Activated CD8-positive, alpha-beta T cell treated with anti-CD3 and anti-CD28 coated beads for 36 hours (primary cell): ENCODE results near the gene PTPRN2. TPM values are rescaled to one million over a fixed set of nuclear protein-coding genes. Genes with fewer than 3 reads are reported as not detected.

ENCODE experiments used
- ATAC-seq: fragments of 200-7000 bp; cut with Tn5 transposase; one replicate; pipeline ENCODE4 v1.10.0; 2021; ENCODE audit warnings: mild to moderate bottlenecking, moderate library complexity
- CTCF ChIA-PET: fragments of 350-600 bp; sonication (Branson Sonifier 250); formaldehyde crosslinking; loops from one replicate; lab custom pipeline; 2021; ENCODE audit warnings: antibody characterized with exemption; lab: Charles Lee
- POLR2A ChIA-PET: fragments of 350-600 bp; sonication (Branson Sonifier 250); formaldehyde crosslinking; loops from one replicate; lab custom pipeline; 2021; ENCODE audit warnings: antibody characterized with exemption; lab: Charles Lee
- DNase-seq: peaks from one replicate; pipeline ENCODE4 v3.0.0-alpha.2; 2020
- H3K27ac Mint-ChIP-seq: one replicate; pipeline ENCODE4 v1.8.0; 2021; ENCODE audit warnings: mild to moderate bottlenecking, mixed read lengths
- H3K27me3 Mint-ChIP-seq: one replicate; pipeline ENCODE4 v1.8.0; 2021; ENCODE audit warnings: mixed read lengths
- H3K36me3 Mint-ChIP-seq: one replicate; pipeline ENCODE4 v1.8.0; 2021; ENCODE audit warnings: low read depth, mixed read lengths
- H3K4me1 Mint-ChIP-seq: one replicate; pipeline ENCODE4 v1.8.0; 2021; ENCODE audit warnings: low read depth, mixed read lengths
- H3K4me3 Mint-ChIP-seq: one replicate; pipeline ENCODE4 v1.8.0; 2021; ENCODE audit warnings: mild to moderate bottlenecking, moderate library complexity, mixed read lengths
- H3K9me3 Mint-ChIP-seq: one replicate; pipeline ENCODE4 v1.8.0; 2021; ENCODE audit warnings: mixed read lengths
- intact Hi-C: fragments of 100-400 bp; cut with micrococcal nuclease; formaldehyde crosslinking; loops from one replicate; pipeline ENCODE4 v1.10.0; 2022
- total RNA-seq, 2 experiments: library from RNA; stranded (reverse); gene quantifications; one replicate each; pipeline ENCODE4 v1.2.3, GENCODE V29; 2021
- TF ChIP-seq, protein P1 (sequence below): fragments of 200-600 bp; IDR thresholded peaks from one replicate; pipeline ENCODE4 v1.8.0; 2022; ENCODE audit warnings: antibody characterized with exemption, mild to moderate bottlenecking

The PTPRN2 gene
- total RNA-seq, 2 experiments from 2014 or later, result 0.49 to 0.65 TPM

DNA sequence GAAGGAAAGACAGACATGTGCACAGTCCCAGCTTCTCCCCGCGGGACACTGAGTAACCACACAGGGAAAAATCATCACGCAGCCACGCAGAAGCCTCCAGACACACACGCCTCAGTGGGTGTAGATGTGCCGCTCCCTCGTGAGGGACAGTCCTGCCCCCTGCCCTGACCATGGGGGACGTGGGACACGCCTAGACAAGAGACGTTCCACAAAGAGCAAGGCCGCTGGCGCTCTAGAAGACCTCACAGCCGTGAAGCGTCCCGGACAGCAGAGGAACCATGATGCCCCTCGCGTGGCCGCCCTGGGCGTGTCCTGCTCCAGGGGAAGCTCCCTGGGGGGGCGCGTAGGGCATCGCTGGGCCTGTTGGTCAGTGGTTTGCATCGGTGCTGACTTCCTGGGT, 1040.0 kb downstream of the PTPRN2 start:
- Mint-ChIP-seq H3K27me3 (no peaks in the 10 kb centered on the region), H3K9me3 (no peaks in the 10 kb centered on the region), H3K36me3 (no peaks in the 10 kb centered on the region), H3K4me3 (no peak overlapping the region), H3K4me1 (no peaks in the 10 kb centered on the region), H3K27ac (no peak overlapping the region)
- ChIA-PET POLR2A (no interaction called here), CTCF (no interaction called here)
- ATAC-seq (no peak), DNase-seq (no peak)
- intact Hi-C loops, result no loop called here
- TF ChIP-seq, protein P1, sequence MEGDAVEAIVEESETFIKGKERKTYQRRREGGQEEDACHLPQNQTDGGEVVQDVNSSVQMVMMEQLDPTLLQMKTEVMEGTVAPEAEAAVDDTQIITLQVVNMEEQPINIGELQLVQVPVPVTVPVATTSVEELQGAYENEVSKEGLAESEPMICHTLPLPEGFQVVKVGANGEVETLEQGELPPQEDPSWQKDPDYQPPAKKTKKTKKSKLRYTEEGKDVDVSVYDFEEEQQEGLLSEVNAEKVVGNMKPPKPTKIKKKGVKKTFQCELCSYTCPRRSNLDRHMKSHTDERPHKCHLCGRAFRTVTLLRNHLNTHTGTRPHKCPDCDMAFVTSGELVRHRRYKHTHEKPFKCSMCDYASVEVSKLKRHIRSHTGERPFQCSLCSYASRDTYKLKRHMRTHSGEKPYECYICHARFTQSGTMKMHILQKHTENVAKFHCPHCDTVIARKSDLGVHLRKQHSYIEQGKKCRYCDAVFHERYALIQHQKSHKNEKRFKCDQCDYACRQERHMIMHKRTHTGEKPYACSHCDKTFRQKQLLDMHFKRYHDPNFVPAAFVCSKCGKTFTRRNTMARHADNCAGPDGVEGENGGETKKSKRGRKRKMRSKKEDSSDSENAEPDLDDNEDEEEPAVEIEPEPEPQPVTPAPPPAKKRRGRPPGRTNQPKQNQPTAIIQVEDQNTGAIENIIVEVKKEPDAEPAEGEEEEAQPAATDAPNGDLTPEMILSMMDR, result no peak

DNA sequence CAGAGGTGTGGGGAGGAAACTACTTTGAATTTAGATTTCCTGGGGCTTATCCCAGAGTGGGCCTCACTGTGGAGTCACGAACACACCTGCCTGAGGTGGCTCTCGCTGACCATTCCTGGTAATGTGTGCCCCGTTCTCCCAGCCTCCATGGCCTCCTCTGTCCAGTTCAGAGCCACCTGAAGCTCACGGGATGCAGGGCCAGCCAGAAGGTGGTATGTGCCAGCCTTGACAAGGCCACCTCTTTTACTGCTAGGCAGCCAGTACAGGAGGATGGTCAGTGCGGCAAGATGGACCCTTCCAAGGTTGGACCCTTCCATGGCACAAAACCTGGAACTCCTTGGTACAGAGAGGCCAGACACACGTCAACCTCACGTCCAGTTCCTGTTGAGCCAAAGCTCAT, 1040.5 kb downstream of the PTPRN2 start:
- Mint-ChIP-seq H3K27ac (no peak overlapping the region), H3K9me3 (no peaks in the 10 kb centered on the region), H3K36me3 (no peaks in the 10 kb centered on the region), H3K4me1 (no peaks in the 10 kb centered on the region), H3K27me3 (no peaks in the 10 kb centered on the region), H3K4me3 (no peak overlapping the region)
- ATAC-seq (no peak), DNase-seq (no peak)
- CTCF ChIA-PET, result no interaction called here
- TF ChIP-seq, protein P1, result no peak
- POLR2A ChIA-PET, result no interaction called here
- intact Hi-C loops, result no loop called here

DNA sequence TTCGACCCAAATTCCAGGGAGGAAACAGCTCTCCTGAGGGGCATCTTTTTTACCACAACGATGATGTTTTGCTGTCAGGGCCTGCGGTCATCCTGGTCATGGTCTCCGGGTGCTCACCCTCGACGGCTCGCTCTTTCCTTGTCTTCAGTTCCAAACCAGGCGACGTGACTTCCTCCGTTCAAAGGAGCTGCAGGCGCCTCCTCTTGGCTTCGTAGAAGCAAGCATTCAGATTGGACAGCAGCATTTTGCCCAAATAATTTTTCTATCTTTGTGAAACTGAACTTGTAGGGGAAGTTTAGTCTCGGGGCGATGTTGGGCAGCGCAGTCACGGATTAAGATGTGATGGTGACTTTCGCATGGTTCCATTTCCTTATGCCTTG, 1042.0 kb downstream of the PTPRN2 start:
- CTCF ChIA-PET, result no interaction called here
- intact Hi-C loops, result no loop called here

DNA sequence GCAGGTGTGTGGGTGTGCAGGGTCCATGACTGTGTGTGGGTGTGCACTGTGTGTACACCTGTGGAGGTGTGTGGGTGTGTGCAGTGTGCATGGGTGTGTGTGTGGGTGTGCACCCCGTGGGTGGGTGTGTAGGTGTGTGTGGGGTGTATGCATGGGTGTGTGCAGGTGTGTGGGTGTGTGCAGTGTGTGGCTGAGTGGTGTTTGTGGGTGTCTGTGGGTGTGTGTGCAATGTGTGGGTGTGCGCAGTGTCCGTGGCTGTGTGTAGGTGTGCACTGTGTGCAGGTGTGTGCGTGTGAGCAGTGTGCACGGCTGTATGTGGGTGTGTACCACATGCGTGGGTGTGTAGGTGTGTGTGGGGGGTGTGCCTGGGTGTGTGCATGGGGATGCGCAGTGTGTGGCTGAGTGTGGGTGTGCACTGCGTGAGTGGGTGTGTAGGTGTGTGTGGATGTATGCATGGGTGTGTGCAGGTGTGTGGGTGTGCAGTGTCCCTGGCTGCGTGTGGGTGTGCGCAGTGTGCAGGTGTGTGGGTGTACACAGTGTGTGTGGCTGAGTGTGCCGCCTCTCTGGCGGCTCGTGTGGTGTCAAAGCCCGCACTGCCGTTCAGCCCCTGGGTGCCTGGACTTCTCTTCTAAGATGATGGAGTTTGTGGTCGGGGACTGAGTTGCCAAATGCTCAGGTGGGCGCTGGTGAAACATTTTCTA, 1042.5 kb downstream of the PTPRN2 start:
- H3K4me1 Mint-ChIP-seq, result no peaks in the 10 kb centered on the region
- CTCF ChIA-PET, result no interaction called here
- intact Hi-C loops, result no loop called here

More for the DNA sequence above, 1042.0 kb downstream of the PTPRN2 start:
- Mint-ChIP-seq H3K4me3 (no peak overlapping the region), H3K9me3 (no peaks in the 10 kb centered on the region), H3K36me3 (no peaks in the 10 kb centered on the region), H3K27me3 (no peaks in the 10 kb centered on the region), H3K4me1 (no peaks in the 10 kb centered on the region), H3K27ac (no peak overlapping the region)
- ATAC-seq (no peak), DNase-seq (no peak)
- TF ChIP-seq, protein P1, result no peak
- POLR2A ChIA-PET, result interaction anchor here (0.7 kb wide), 1 partner anchor 15 kb away, joined by 4 read pairs; no protein-coding TSS in a partner anchor

DNA sequence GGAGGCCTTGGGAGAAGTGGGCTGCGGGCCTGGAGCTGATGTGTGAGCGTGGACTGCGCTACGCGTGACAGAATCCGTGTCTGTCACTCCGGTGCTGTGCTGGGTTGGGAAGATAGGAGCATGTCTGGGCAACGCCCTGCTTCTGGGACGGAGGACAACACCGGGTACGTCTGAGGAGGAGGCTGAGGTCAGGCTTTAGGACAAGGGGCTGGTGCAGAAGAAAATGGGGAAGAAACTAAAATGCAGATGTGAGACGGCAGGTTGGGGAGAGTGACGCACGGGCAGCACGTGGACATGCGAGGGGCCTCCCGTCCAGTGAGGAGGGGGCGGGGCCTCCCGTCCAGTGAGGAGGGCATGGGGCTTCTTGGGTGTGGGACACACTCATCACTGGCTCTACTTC, 1043.4 kb downstream of the PTPRN2 start:
- CTCF ChIA-PET, result interaction anchor here (1.0 kb wide), 1 partner anchor 10 kb away, joined by 3 read pairs; no protein-coding TSS in a partner anchor
- TF ChIP-seq, protein P1, result no peak
- Mint-ChIP-seq H3K4me3 (no peak overlapping the region), H3K4me1 (no peaks in the 10 kb centered on the region), H3K27ac (no peak overlapping the region), H3K27me3 (no peaks in the 10 kb centered on the region), H3K36me3 (no peaks in the 10 kb centered on the region), H3K9me3 (no peaks in the 10 kb centered on the region)
- ATAC-seq (no peak), DNase-seq (no peak)
- intact Hi-C loops, result no loop called here
- POLR2A ChIA-PET, result no interaction called here

More for the DNA sequence above, 1042.5 kb downstream of the PTPRN2 start:
- Mint-ChIP-seq H3K27me3 (no peaks in the 10 kb centered on the region), H3K4me3 (no peak overlapping the region), H3K36me3 (no peaks in the 10 kb centered on the region), H3K27ac (no peak overlapping the region), H3K9me3 (no peaks in the 10 kb centered on the region)
- DNase-seq, result no peak
- POLR2A ChIA-PET, result no interaction called here
- ATAC-seq, result no peak
- TF ChIP-seq, protein P1, result no peak
